GM23338 (cell line): Measurements from ENCODE around the gene ITPRID2. TPM values are rescaled to one million over a fixed set of nuclear protein-coding genes. Genes with fewer than 3 reads are reported as not detected.

Experiments used
- CTCF ChIP-seq, 2 experiments: fragments of 200-600 bp in 1 of 2; sonication (generic) in 1 of 2; conservative IDR thresholded peaks; 2 replicates each; pipeline versions ENCODE4 v1.5.1 to v1.6.1; 2016 to 2017; ENCODE audit warnings: antibody characterized with exemption in 2 of 2, low read depth in 2 of 2, mild to moderate bottlenecking in 2 of 2, moderate library complexity in 1 of 2
- JUNB ChIP-seq: IDR thresholded peaks from one replicate; pipeline ENCODE4 v1.6.1; 2016; ENCODE audit warnings: antibody characterized with exemption; ENCODE audit not compliant: unreplicated experiment
- NANOG ChIP-seq: IDR thresholded peaks from 2 replicates; pipeline ENCODE4 v1.6.1; 2016; ENCODE audit warnings: antibody characterized with exemption, borderline replicate concordance
- REST ChIP-seq: IDR thresholded peaks from one replicate; pipeline ENCODE4 v1.6.1; 2018; ENCODE audit warnings: antibody characterized with exemption; ENCODE audit not compliant: unreplicated experiment
- STAT1 ChIP-seq: IDR thresholded peaks from one replicate; pipeline ENCODE4 v1.6.1; 2016; ENCODE audit warnings: antibody characterized with exemption; ENCODE audit not compliant: unreplicated experiment
- ZNF331 ChIP-seq: fragments of 250-450 bp; sonication (Bioruptor Pico); IDR thresholded peaks from 2 replicates; pipeline ENCODE4 v1.5.0; 2020; ENCODE audit warnings: low read depth, mild to moderate bottlenecking, moderate library complexity
- ZNF462 ChIP-seq: fragments of 250-450 bp; sonication (Bioruptor Pico); IDR thresholded peaks from 2 replicates; pipeline ENCODE4 v1.5.0; 2020; ENCODE audit warnings: mild to moderate bottlenecking, moderate library complexity
- polyA plus RNA-seq: library from polyadenylated mRNA; unstranded; fragments of >200 nt; fragmentation: Nextera tagmentation; extraction: Ambion mirVana; gene quantifications from 2 replicates; pipeline ENCODE4 v1.2.1, GENCODE V29; 2016
- total RNA-seq: library from RNA; depleted of rRNA; stranded (reverse); fragments of >200 nt; shearing (Covaris generic); gene quantifications from 2 replicates; pipeline ENCODE4 v1.2.3, GENCODE V29; 2014

ITPRID2 gene
- total and polyA plus RNA-seq, 2 experiments from 2014 or later, result 4.4 to 12.0 TPM

DNA sequence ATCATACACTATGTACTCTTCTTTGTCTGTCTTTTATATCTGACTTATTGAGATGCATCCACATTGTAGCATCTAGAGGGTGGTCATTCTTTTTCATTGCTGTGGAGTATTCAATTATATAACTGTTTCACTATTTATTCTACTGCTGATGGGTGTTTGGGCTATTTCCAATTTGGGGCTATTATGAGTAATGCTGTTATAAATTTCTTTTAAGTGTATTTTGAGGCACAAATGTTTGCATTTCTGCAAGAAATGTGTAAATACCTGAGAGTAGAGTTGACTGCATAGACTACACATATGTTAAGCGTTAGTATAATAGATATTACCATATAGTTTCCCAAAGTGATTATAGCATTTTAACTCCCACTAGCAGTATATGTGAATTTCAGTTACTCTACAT lies 67.2 kb downstream of the ITPRID2 start (continued):
- TF ChIP-seq ZNF462 (CRISPR knock-in tag) (no peak), ZNF331 (CRISPR knock-in tag) (no peak), NANOG (no peak), JUNB (no peak), CTCF (conservative IDR thresholded peaks at IDR 0.05; ENCODE audit: low read depth in 2 of 2) (no peak), STAT1 (no peak), REST (no peak)
